GM19025 (cell line): ENCODE data around the gene ASXL1.
"Not testable (repeated sequence)": the region's sequence is repeated elsewhere in the genome, so short reads cannot be mapped to it uniquely, and the experiment has no call there.

Source experiments
- ATAC-seq: cut with Tn5 transposase; IDR thresholded peaks from one replicate; pipeline ENCODE4 v1.9.1; 2021; ENCODE audit warnings: mild to moderate bottlenecking, low read depth, moderate library complexity; ENCODE audit not compliant: unreplicated experiment

Gene ASXL1

DNA sequence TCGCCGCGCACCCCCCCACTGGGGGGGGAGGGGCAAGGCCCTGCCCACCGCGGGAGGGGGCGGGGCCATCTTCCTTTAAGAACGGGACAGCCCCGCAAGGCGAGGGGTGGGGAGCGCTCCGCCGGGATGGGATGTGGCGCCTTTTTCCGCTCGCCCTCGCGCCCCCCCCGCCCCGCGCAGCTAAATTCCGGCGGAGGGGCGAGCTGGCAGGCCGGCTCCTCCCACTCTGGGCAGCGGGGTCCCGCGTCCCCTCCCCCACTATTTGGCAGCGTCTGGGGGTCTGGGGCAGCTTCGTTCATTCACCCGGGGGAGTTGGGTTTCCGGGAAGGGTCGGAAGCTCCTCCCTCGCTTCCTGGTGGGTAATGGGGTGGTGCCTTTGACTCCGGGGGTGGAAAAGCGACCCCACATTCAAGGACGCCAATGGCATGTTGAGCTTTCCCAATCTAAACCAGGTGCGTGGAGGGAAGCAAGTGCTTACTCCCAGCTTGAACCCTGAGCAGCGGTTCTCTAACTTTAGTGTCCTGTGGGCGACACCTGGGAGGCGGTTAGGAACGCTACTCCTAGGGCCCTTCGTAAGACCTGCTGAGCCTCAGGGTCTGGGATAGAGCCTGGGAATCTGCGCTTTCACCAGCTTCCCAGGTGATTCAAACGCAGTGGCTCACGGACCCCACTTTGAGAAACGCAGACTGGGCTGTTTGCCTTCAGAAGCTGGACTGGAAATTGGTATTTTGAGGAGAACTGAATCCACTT is 927 bp downstream of the ASXL1 start:
- ATAC-seq, result no peak

GRCh38 chr20:32359633-32360332 is 1.7 kb downstream of the ASXL1 start:
- ATAC-seq, result no peak

DNA sequence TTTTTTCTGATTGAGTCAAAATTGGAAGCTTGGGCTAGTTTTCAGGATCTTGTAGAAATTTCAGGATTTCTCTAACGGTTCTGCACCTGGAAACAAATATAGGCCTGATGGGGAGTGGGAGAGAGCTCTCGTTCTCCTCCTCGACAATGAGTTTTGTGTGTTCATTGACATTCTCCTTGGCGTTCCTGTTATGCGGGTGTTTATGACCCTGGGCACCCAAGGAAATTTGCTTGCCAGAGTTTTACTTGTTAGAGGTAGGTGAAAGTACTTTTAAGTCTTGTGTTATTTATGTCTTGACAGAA is 2.2 kb downstream of the ASXL1 start:
- ATAC-seq, result no peak

DNA sequence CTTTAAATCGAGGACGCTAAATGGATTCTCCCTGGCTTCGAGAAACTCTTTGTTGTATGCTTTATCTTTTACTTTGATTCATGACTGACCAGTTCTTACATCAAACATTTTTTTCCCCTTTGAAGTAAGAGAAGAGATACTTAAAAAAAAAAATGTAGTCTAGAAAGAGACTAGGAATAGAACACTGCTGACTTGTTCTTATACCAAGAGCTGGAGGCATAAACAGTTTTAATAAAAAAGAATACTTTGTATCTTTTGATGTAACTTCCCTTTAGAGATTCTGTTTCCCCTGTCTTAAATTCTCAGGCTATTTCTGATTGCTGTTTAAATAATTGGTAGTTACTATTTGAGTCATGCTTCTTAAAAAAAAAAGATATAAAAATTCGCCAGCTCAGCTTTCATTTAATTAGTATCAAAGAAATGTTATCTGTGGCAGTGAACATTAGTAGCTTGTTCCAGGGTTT is 4.8 kb downstream of the ASXL1 start:
- no peak for ATAC-seq

GRCh38 chr20:32363492-32363891 is 5.4 kb downstream of the ASXL1 start:
- ATAC-seq, result no peak

GRCh38 chr20:32364554-32365208 is 6.5 kb downstream of the ASXL1 start:
- ATAC-seq, result no peak

DNA sequence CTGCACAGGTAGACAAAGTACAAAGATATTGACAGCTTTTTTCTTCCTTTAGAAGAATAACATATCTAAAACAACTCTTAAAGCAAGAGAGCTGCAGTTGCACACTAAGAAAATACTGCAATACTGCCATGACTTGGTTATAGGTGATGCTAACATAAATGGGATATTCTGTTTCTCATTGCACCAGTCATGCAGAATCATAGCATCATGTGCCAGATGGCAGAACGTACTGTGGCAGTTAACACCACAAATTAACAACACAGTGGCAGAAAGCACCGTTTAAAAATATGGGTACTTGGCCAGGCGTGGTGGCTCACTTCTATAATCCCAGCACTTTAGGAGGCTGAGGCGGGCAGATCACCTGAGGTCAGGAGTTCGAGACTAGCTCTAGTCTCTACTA is 7.4 kb downstream of the ASXL1 start:
- ATAC-seq, result no peak

DNA sequence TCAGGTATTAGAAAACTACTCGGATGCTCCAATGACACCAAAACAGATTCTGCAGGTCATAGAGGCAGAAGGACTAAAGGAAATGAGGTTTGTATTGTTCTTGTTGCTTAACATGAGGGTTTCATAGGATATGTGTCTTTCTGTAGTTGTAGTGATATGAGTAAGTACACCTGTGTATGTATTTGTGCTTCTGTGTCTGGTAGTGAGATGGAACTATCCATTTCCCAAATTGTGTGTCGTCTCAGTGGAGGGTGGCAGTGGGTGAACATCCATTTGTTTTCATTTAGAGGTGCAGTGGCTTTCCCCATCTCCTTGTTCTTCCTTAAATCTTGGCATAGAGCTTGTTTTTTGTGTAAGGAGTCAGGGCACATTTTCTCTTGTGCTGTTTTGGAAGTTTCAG is 8.2 kb downstream of the ASXL1 start:
- no peak for ATAC-seq

DNA sequence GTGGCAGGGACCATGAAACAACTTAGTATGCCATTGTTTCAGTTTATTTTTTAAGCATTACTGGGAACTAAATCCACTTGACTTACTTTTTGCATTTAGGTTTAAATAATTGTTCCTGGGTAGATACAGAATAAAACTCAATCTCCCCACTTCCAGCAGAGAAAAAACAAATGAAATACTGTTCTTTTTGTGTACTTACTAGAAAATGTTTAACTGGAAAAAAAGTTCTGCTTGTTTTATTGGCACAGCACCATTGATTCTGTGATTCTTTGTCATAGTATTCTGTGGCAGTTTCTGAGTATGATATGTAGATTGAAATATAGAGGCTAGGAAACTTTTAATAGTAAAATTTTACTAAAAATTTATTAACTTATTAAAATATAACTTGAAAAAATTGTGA is 10.2 kb downstream of the ASXL1 start:
- ATAC-seq, result no peak

DNA sequence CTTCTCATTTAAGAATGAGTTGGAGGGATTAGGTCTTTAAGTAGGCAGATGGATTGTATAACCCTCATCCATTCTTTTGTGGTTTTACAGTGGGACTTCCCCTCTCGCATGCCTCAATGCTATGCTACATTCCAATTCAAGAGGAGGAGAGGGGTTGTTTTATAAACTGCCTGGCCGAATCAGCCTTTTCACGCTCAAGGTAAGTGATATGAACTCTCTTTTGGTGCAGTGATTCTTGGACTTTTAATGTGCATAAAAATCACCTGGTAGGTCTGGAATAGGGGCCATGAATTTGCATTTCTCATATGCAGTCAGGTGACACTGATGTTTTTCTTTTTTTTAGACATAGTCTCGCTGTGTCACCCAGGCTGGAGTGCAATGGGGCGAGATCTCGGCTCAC is 10.8 kb downstream of the ASXL1 start:
- ATAC-seq, result no peak

GRCh38 chr20:32370897-32371296 is 12.8 kb downstream of the ASXL1 start:
- no peak for ATAC-seq

GRCh38 chr20:32378461-32378860 is 20.3 kb downstream of the ASXL1 start:
- ATAC-seq, result no peak

- ATAC-seq, result not testable (repeated sequence)
Measured at GRCh38 chr20:32380037-32380436, 21.9 kb downstream of the ASXL1 start.

DNA sequence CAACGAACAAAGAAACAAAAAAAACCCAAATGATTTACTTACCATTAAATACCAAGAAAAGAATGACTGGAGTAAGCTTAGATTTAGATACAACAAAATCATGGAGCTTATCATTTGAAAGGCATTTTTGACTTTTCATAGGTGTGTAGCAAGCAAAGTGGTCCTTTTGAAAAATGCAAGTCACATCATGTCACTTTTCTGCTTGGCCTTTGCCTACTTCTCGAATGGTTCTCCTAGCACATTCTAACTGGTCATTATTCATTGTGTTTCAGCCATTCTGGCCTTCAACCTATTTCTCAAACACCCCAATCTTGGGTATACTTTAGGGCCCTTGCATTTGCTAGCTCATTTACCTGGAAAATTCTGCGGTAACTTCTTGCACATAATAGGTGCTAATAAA is 22.6 kb downstream of the ASXL1 start:
- ATAC-seq, result no peak

GRCh38 chr20:32382102-32382950 is 24.2 kb downstream of the ASXL1 start:
- no peak for ATAC-seq

DNA sequence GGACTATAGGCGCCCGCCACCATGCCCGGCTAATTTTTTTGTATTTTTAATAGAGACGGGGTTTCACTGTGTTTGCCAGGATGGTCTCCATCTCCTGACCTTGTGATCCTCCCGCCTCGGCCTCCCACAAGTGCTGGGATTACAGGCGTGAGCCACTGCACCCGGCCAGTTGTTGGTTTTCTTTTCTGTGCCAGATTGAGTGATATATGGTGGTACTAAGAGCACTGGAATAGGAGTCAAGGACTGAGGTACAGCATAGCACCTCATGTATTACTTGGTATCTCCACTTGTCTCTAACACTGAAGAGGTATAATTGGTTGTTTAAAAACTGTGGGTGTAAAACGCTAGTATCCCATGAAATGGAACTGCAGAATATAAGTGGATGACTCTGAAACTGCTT is 25.3 kb downstream of the ASXL1 start:
- ATAC-seq, result not testable (repeated sequence)

- no peak for ATAC-seq
Measured at GRCh38 chr20:32385541-32385940, 27.4 kb downstream of the ASXL1 start.

DNA sequence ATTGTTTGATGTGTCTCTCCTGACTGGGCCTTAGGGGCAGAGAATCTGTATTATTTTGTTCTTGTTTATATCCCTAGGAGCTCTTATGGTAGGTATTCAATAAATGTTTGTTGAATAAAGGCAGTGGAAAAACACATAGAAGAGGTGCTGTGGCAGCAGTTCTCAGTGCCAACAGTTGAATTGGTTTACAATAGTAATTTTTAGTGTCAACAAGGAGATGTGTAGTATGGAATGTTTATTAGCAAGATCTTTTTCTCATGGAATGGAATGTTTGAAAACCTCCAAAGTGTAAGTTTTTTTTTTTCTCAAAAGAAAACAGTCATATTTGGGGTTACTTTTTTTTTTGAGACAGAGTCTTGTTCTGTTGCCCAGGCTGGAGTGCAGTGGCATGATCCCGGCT is 28.0 kb downstream of the ASXL1 start:
- no peak for ATAC-seq

- ATAC-seq, result no peak
Measured at GRCh38 chr20:32387252-32387651, 29.1 kb downstream of the ASXL1 start.

DNA sequence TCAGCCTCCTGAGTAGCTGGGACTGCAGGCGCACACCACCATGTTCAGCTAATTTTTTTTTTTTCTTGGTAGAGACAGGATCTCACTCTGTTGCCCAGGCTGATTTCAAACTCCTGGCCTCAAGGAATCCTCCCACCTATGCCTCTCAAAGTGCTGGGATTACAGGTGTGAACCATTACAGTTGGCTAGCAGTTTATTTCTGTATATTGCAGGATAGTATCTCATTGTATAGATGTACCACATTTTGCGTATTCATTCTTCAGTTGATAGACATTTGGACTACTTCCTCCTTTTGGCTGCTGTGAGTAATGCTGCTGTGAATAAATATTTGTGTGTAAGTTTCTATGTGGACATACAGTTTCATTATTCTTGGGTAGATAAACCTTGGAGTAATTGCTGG is 32.9 kb downstream of the ASXL1 start:
- ATAC-seq, result no peak

GRCh38 chr20:32395066-32395465 is 36.9 kb downstream of the ASXL1 start:
- ATAC-seq, result no peak
